Measurements from ENCODE around the gene SBF2. TPM values are rescaled to one million over a fixed set of nuclear protein-coding genes. Genes with fewer than 3 reads are reported as not detected.

The SBF2 gene
- total and polyA plus RNA-seq, 9 of the 15 experiments (the other 6 are each of a cell fraction or from before 2014, with no cell fraction given) = 0.80 to 9.5 (median 5.0) TPM

- Histone ChIP-seq H3K4me3 (no peak overlapping the region), H3K27ac (ENCODE audit: extremely low read depth, low read depth, low read length) (no peak overlapping the region), H3K9ac (ENCODE audit: insufficient read depth in 1 of 2, low read depth in 2 of 2, low read length in 2 of 2) (no peak overlapping the region), H2AFZ (ENCODE audit: low read depth, low read length) (no peak overlapping the region), H3K79me2 (ENCODE audit: control insufficient read depth, insufficient read depth, low read length) (no peaks in the 10 kb centered on the region), H4K20me1 (replicated peaks; ENCODE audit: control insufficient read depth, insufficient read depth, low read length) (no peaks in the 10 kb centered on the region), H3K4me2 (ENCODE audit: insufficient read depth, low read length) (no peak overlapping the region), H3K27me3 (ENCODE audit: control insufficient read depth in 2 of 2, insufficient read depth in 2 of 2, low read length in 2 of 2) (no peaks in the 10 kb centered on the region), H3K9me1 (ENCODE audit: control insufficient read depth, insufficient read depth, low read length) (no peaks in the 10 kb centered on the region), H3K36me3 (ENCODE audit: control insufficient read depth, insufficient read depth, low read length) (no peaks in the 10 kb centered on the region), H3K9me3 (replicated peaks; ENCODE audit: control insufficient read depth, insufficient read depth, low read depth, low read length) (no peaks in the 10 kb centered on the region), H3K4me1 (replicated peaks in 1 of 2; ENCODE audit: control insufficient read depth in 2 of 2, insufficient read depth in 2 of 2, low read length in 2 of 2) (no peaks in the 10 kb centered on the region)
- CTCF ChIA-PET (ENCODE audit: low intra/inter-chr PET ratio) = no interaction called here
- in situ Hi-C loops (cut with MboI) (no loop called here), intact Hi-C loops (cut with micrococcal nuclease) (no loop called here)
- POLR2A ChIA-PET = no interaction called here
- no peak for TF ChIP-seq POLR3A (IDR thresholded peaks at IDR 0.05; ENCODE audit: borderline replicate concordance, extremely low read depth, insufficient read depth, insufficient read length)
- TF ChIP-seq, protein P1, sequence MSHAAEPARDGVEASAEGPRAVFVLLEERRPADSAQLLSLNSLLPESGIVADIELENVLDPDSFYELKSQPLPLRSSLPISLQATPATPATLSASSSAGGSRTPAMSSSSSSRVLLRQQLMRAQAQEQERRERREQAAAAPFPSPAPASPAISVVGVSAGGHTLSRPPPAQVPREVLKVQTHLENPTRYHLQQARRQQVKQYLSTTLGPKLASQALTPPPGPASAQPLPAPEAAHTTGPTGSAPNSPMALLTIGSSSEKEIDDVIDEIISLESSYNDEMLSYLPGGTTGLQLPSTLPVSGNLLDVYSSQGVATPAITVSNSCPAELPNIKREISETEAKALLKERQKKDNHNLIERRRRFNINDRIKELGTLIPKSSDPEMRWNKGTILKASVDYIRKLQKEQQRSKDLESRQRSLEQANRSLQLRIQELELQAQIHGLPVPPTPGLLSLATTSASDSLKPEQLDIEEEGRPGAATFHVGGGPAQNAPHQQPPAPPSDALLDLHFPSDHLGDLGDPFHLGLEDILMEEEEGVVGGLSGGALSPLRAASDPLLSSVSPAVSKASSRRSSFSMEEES (CRISPR knock-in tag; IDR thresholded peaks at IDR 0.05) = 0 out of 2 replicates have a peak, but pooled peaks have one; percentile 7
- no peak for DNase-seq (ENCODE audit: extremely low read depth in 1 of 4, low spot score in 3 of 4)
- ATAC-seq = no peak
- BruUV-seq (replicated peaks) = no TSS peak
- FAIRE-seq = no peak
These were observed 144.5 kb downstream of the SBF2 start for GRCh38 chr11:10149553-10149952.

DNA sequence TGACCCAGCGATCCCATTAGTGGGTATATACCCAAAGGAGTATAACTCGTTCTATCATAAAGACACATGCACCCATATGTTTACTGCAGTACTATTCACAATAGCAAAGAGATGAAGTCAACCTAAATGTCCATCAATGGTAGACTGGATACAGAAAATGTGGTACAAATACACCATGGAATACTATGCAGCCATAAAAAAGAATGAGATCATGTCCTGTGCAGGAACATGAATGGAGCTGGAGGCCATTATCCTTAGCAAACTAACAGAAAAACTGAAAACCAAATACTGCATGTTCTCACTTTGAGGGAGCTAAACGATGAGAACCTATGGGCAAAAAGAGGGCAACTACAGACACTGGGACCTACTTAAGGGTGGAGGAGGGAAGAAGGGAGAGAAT, 146.8 kb downstream of the SBF2 start:
- FAIRE-seq = no peak
- ChIA-PET POLR2A (no interaction called here), CTCF (ENCODE audit: low intra/inter-chr PET ratio) (no interaction called here)
- ATAC-seq = no peak
- no peak overlapping the region for H2AFZ ChIP-seq (ENCODE audit: low read depth, low read length)
- no peak for DNase-seq (ENCODE audit: extremely low read depth in 1 of 4, low spot score in 3 of 4)
- no TSS peak for BruUV-seq (replicated peaks)
- H3K9ac ChIP-seq (ENCODE audit: insufficient read depth in 1 of 2, low read depth in 2 of 2, low read length in 2 of 2) = no peak overlapping the region
- H4K20me1 ChIP-seq (replicated peaks; ENCODE audit: control insufficient read depth, insufficient read depth, low read length) = no peaks in the 10 kb centered on the region
- H3K36me3 ChIP-seq (ENCODE audit: control insufficient read depth, insufficient read depth, low read length) = no peaks in the 10 kb centered on the region
- no peaks in the 10 kb centered on the region for H3K4me1 ChIP-seq (replicated peaks in 1 of 2; ENCODE audit: control insufficient read depth in 2 of 2, insufficient read depth in 2 of 2, low read length in 2 of 2)
- no peaks in the 10 kb centered on the region for H3K9me3 ChIP-seq (replicated peaks; ENCODE audit: control insufficient read depth, insufficient read depth, low read depth, low read length)
- intact Hi-C loops (cut with micrococcal nuclease) = no loop called here
- no peaks in the 10 kb centered on the region for H3K79me2 ChIP-seq (ENCODE audit: control insufficient read depth, insufficient read depth, low read length)
- no peak overlapping the region for H3K4me3 ChIP-seq
- TF ChIP-seq ZNF146 (CRISPR knock-in tag; IDR thresholded peaks at IDR 0.05; ENCODE audit: unreplicated experiment) = peak; percentile 75
- peak; percentile 14 for TF ChIP-seq RBM25 (IDR thresholded peaks at IDR 0.05; ENCODE audit: low read depth, low read length, severe bottlenecking)
- TF ChIP-seq ZNF174 (CRISPR knock-in tag; IDR thresholded peaks at IDR 0.05) = no peak
- H3K27ac ChIP-seq (ENCODE audit: extremely low read depth, low read depth, low read length) = no peak overlapping the region
- WGBS (ENCODE audit: insufficient coverage, low coverage, missing lambda C conversion rate) = 10% methylated on average over 3 of the region's 3 CpGs
- H3K9me1 ChIP-seq (ENCODE audit: control insufficient read depth, insufficient read depth, low read length) = no peaks in the 10 kb centered on the region
- in situ Hi-C loops (cut with MboI) = no loop called here
- no peaks in the 10 kb centered on the region for H3K27me3 ChIP-seq (ENCODE audit: control insufficient read depth in 2 of 2, insufficient read depth in 2 of 2, low read length in 2 of 2)
- no peak overlapping the region for H3K4me2 ChIP-seq (ENCODE audit: insufficient read depth, low read length)
